Activated T-helper 1 cell treated with anti-CD3 and anti-CD28 coated beads, Interleukin-12 subunit alpha, Interleukin-12 subunit beta, Interleukin-2, Interleukin-4 antibody, amounts not matched to agents 30 ng/mL and 10 ng/mL and 1 ng/mL, durations not matched to agents 14 hours and 24 hours and 36 hours (primary cell): ENCODE measurements around the gene NUPR1. TPM values are rescaled to one million over a fixed set of nuclear protein-coding genes. Genes with fewer than 3 reads are reported as not detected.
"Not testable (repeated sequence)": the region's sequence is repeated elsewhere in the genome, so short reads cannot be mapped to it uniquely, and the experiment has no call there.

Experiments
- DNase-seq: peaks from one replicate; pipeline ENCODE4 v3.0.0; 2021; ENCODE audit warnings: low spot score
- H3K27ac Mint-ChIP-seq: one replicate; pipeline ENCODE4 v1.8.0; 2021; ENCODE audit warnings: mild to moderate bottlenecking, mixed read lengths
- H3K27me3 Mint-ChIP-seq: one replicate; pipeline ENCODE4 v1.8.0; 2022; ENCODE audit warnings: mild to moderate bottlenecking, moderate library complexity, mixed read lengths; ENCODE audit not compliant: insufficient read depth
- H3K36me3 Mint-ChIP-seq: one replicate; pipeline ENCODE4 v1.8.0; 2021; ENCODE audit warnings: low read depth, mixed read lengths
- H3K4me1 Mint-ChIP-seq: one replicate; pipeline ENCODE4 v1.8.0; 2021; ENCODE audit warnings: low read depth, mixed read lengths
- H3K4me3 Mint-ChIP-seq: one replicate; pipeline ENCODE4 v1.8.0; 2021; ENCODE audit warnings: mild to moderate bottlenecking, moderate library complexity, mixed read lengths
- H3K9me3 Mint-ChIP-seq: one replicate; pipeline ENCODE4 v1.8.0; 2021; ENCODE audit warnings: mixed read lengths
- intact Hi-C: fragments of 100-400 bp; cut with micrococcal nuclease; formaldehyde crosslinking; loops from one replicate; pipeline ENCODE4 v1.15.1; 2024
- total RNA-seq: library from RNA; stranded (reverse); gene quantifications from 2 replicates; pipeline ENCODE4 v1.2.3, GENCODE V29; 2022

The NUPR1 gene
- total RNA-seq, 1 donor from 2014 or later: not detected

- H3K36me3 Mint-ChIP-seq: no peaks in the 10 kb centered on the region
- peaks cover 24% of the 10 kb centered on the region for H3K4me1 Mint-ChIP-seq
Measured at GRCh38 chr16:28511031-28511430, 27.7 kb downstream of the NUPR1 start.

GRCh38 chr16:28505489-28506137, 33.2 kb downstream of the NUPR1 start:
- Mint-ChIP-seq H3K36me3 (no peaks in the 10 kb centered on the region), H3K4me3 (no peak overlapping the region), H3K4me1 (peaks cover 25% of the 10 kb centered on the region), H3K27me3 (peaks cover 16% of the 10 kb centered on the region), H3K9me3 (no peaks in the 10 kb centered on the region), H3K27ac (no peak overlapping the region)
- DNase-seq: no peak
- intact Hi-C loops: no loop called here

More at GRCh38 chr16:28511031-28511430, 27.7 kb downstream of the NUPR1 start:
- no peak overlapping the region for H3K27ac Mint-ChIP-seq
- DNase-seq: no peak
- H3K4me3 Mint-ChIP-seq: no peak overlapping the region
- intact Hi-C loops: no loop called here
- peaks cover 20% of the 10 kb centered on the region for H3K27me3 Mint-ChIP-seq
- H3K9me3 Mint-ChIP-seq: no peaks in the 10 kb centered on the region

GRCh38 chr16:28504707-28505404, 33.9 kb downstream of the NUPR1 start:
- H3K27me3 Mint-ChIP-seq: peaks cover 13% of the 10 kb centered on the region
- H3K36me3 Mint-ChIP-seq: no peaks in the 10 kb centered on the region
- no peaks in the 10 kb centered on the region for H3K9me3 Mint-ChIP-seq
- intact Hi-C loops: no loop called here
- H3K27ac Mint-ChIP-seq: no peak overlapping the region
- peaks cover 25% of the 10 kb centered on the region for H3K4me1 Mint-ChIP-seq
- DNase-seq: no peak
- no peak overlapping the region for H3K4me3 Mint-ChIP-seq

GRCh38 chr16:28503470-28504259, 35.1 kb downstream of the NUPR1 start:
- Mint-ChIP-seq H3K27me3 (peaks cover 13% of the 10 kb centered on the region), H3K27ac (no peak overlapping the region), H3K4me1 (peaks cover 25% of the 10 kb centered on the region), H3K4me3 (no peak overlapping the region), H3K9me3 (no peaks in the 10 kb centered on the region), H3K36me3 (no peaks in the 10 kb centered on the region)
- intact Hi-C loops: no loop called here
- DNase-seq: no peak

GRCh38 chr16:28502290-28502689, 36.5 kb downstream of the NUPR1 start:
- H3K9me3 Mint-ChIP-seq: no peaks in the 10 kb centered on the region
- H3K36me3 Mint-ChIP-seq: no peaks in the 10 kb centered on the region
- intact Hi-C loops: no loop called here
- no peak for DNase-seq
- peaks cover 17% of the 10 kb centered on the region for H3K4me1 Mint-ChIP-seq
- H3K27ac Mint-ChIP-seq: no peak overlapping the region
- no peak overlapping the region for H3K4me3 Mint-ChIP-seq
- peaks cover 11% of the 10 kb centered on the region for H3K27me3 Mint-ChIP-seq

GRCh38 chr16:28501258-28502232, 37.2 kb downstream of the NUPR1 start:
- DNase-seq: no peak
- Mint-ChIP-seq H3K9me3 (no peaks in the 10 kb centered on the region), H3K36me3 (no peaks in the 10 kb centered on the region), H3K4me3 (no peak overlapping the region), H3K27ac (no peak overlapping the region), H3K4me1 (peaks cover 17% of the 10 kb centered on the region), H3K27me3 (peaks cover 8% of the 10 kb centered on the region)
- intact Hi-C loops: no loop called here

- H3K4me1 Mint-ChIP-seq: peaks cover 20% of the 10 kb centered on the region
- H3K36me3 Mint-ChIP-seq, H3K27me3 Mint-ChIP-seq, intact Hi-C loops, H3K4me3 Mint-ChIP-seq, H3K27ac Mint-ChIP-seq, DNase-seq, H3K9me3 Mint-ChIP-seq: not testable (repeated sequence)
Measured at GRCh38 chr16:28500476-28501180, 38.1 kb downstream of the NUPR1 start.

- Mint-ChIP-seq H3K27me3 (no peaks in the 10 kb centered on the region), H3K27ac (no peak overlapping the region), H3K4me1 (peaks cover 28% of the 10 kb centered on the region), H3K4me3 (no peak overlapping the region), H3K36me3 (no peaks in the 10 kb centered on the region), H3K9me3 (no peaks in the 10 kb centered on the region)
- DNase-seq: no peak
- intact Hi-C loops: loop anchor here (10.0 kb wide), 3 partner anchors 115 to 355 kb away; partner anchors contain the start of genes SBK1 and SULT1A1
Measured at GRCh38 chr16:28499854-28500253, 38.9 kb downstream of the NUPR1 start.

GRCh38 chr16:28498666-28499381, 40.0 kb downstream of the NUPR1 start:
- Mint-ChIP-seq H3K4me1 (peaks cover 38% of the 10 kb centered on the region), H3K36me3 (no peaks in the 10 kb centered on the region), H3K4me3 (no peak overlapping the region), H3K27ac (peak overlapping the region; percentile 34), H3K27me3 (no peaks in the 10 kb centered on the region), H3K9me3 (no peaks in the 10 kb centered on the region)
- DNase-seq: no peak
- intact Hi-C loops: loop anchor here (10.0 kb wide), 3 partner anchors 116 to 354 kb away; partner anchors contain the start of genes SBK1 and SULT1A1

GRCh38 chr16:28497861-28498599, 40.7 kb downstream of the NUPR1 start:
- intact Hi-C loops: loop anchor here (10.0 kb wide), 3 partner anchors 117 to 353 kb away; partner anchors contain the start of genes SBK1 and SULT1A1
- H3K27ac Mint-ChIP-seq: no peak overlapping the region
- H3K4me1 Mint-ChIP-seq: peaks cover 46% of the 10 kb centered on the region

GRCh38 chr16:28497386-28497785, 41.4 kb downstream of the NUPR1 start:
- Mint-ChIP-seq H3K4me1 (peaks cover 48% of the 10 kb centered on the region), H3K36me3 (no peaks in the 10 kb centered on the region), H3K27ac (peak overlapping the region; percentile 42), H3K27me3 (no peaks in the 10 kb centered on the region), H3K9me3 (no peaks in the 10 kb centered on the region), H3K4me3 (no peak overlapping the region)
- no peak for DNase-seq
- intact Hi-C loops: loop anchor here (10.0 kb wide), 3 partner anchors 117 to 353 kb away; partner anchors contain the start of genes SBK1 and SULT1A1

More at GRCh38 chr16:28497861-28498599, 40.7 kb downstream of the NUPR1 start:
- DNase-seq: no peak
- Mint-ChIP-seq H3K27me3 (no peaks in the 10 kb centered on the region), H3K9me3 (no peaks in the 10 kb centered on the region), H3K4me3 (no peak overlapping the region), H3K36me3 (no peaks in the 10 kb centered on the region)
